Measurements from ENCODE around the gene ACSS1.

DNA sequence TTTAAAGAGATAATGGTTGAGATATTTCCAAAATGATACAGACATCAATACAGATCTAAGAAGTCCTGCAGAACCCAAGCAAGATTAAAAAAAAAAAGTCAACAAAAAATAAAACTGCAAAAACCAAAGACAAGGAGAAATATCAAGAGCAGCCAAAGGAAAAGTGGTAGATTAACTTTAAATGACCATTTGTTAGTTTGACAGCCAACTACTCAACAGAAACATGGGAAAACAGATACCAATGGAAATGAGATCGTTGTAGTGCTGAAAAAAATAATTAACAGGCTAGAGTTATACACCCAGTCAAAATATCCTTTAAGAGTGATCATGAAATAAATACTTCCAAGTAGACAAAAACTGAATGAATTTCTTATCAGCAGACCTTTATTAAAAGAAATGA, 54.9 kb downstream of the ACSS1 start:
- TF ChIP-seq POLR2A (IDR thresholded peaks at IDR 0.05) (no peak), CTCF (IDR thresholded peaks at IDR 0.05) (no peak), POLR2AphosphoS5 (IDR thresholded peaks at IDR 0.05) (no peak), EP300 (IDR thresholded peaks at IDR 0.05) (no peak)

All from stomach (tissue), 4 donors.